Mesenchymal stem cell (in vitro differentiated cells and primary cell): ENCODE data around the gene GALNT5.
A peak's percentile ranks its signal among the peaks of the same experiment; 100 is the strongest.

Experiments used
- DNase-seq: peaks from one replicate; pipeline ENCODE4 v3.0.0-alpha.2; 2013
- H2AFZ ChIP-seq: one replicate; pipeline ENCODE4 v1.6.1; 2013; ENCODE audit warnings: low read depth, mild to moderate bottlenecking, control low read depth, inconsistent platforms, low read length, moderate library complexity
- H2AK5ac ChIP-seq: 2 replicates; pipeline ENCODE4 v1.6.1; 2013; ENCODE audit warnings: low read length, moderate library complexity, mild to moderate bottlenecking, inconsistent platforms; ENCODE audit not compliant: severe bottlenecking
- H2BK120ac ChIP-seq: one replicate; pipeline ENCODE4 v1.6.1; 2013; ENCODE audit warnings: low read depth, mild to moderate bottlenecking, inconsistent platforms, low read length, moderate library complexity
- H2BK12ac ChIP-seq, 2 experiments: one replicate each; pipeline ENCODE4 v1.6.1; 2013; ENCODE audit warnings: inconsistent platforms in 2 of 2, low read length in 2 of 2, mild to moderate bottlenecking in 2 of 2, moderate library complexity in 2 of 2, control low read depth in 1 of 2
- H2BK15ac ChIP-seq: one replicate; pipeline ENCODE4 v1.6.1; 2013; ENCODE audit warnings: mild to moderate bottlenecking, low read depth, inconsistent platforms; ENCODE audit not compliant: poor library complexity, severe bottlenecking
- H2BK5ac ChIP-seq: 2 replicates; pipeline ENCODE4 v1.6.1; 2013; ENCODE audit warnings: low read depth, mild to moderate bottlenecking, low read length, control low read depth, inconsistent platforms; ENCODE audit not compliant: poor library complexity, severe bottlenecking
- H3K14ac ChIP-seq, 2 experiments: one replicate each; pipeline ENCODE4 v1.6.1; 2013; ENCODE audit warnings: inconsistent platforms in 2 of 2, low read length in 2 of 2, control low read depth in 1 of 2, mild to moderate bottlenecking in 1 of 2, moderate library complexity in 1 of 2
- H3K18ac ChIP-seq, 2 experiments: one replicate each; pipeline ENCODE4 v1.6.1; 2013; ENCODE audit warnings: inconsistent platforms in 2 of 2, low read length in 2 of 2, control low read depth in 1 of 2, low read depth in 1 of 2, mild to moderate bottlenecking in 1 of 2
- H3K23ac ChIP-seq, 2 experiments: one replicate each; pipeline ENCODE4 v1.6.1; 2013; ENCODE audit warnings: inconsistent platforms in 2 of 2, low read length in 2 of 2, mild to moderate bottlenecking in 2 of 2, moderate library complexity in 2 of 2, control low read depth in 1 of 2
- H3K27ac ChIP-seq: 2 replicates; pipeline ENCODE4 v1.5.1; 2013; ENCODE audit warnings: mild to moderate bottlenecking, moderate library complexity, low read length, control low read depth, inconsistent platforms; ENCODE audit not compliant: poor library complexity, severe bottlenecking
- H3K27me3 ChIP-seq, 2 experiments: 2 replicates each; pipeline versions ENCODE4 v1.6.1 to v1.7.0; 2013; ENCODE audit warnings: low read length in 2 of 2, mild to moderate bottlenecking in 2 of 2, moderate library complexity in 2 of 2, control low read depth in 1 of 2, inconsistent platforms in 1 of 2; ENCODE audit not compliant: control insufficient read depth in 1 of 2, insufficient read depth in 1 of 2
- H3K36me3 ChIP-seq, 2 experiments: 2 replicates each; pipeline versions ENCODE4 v1.6.1 to v1.7.0; 2013; ENCODE audit warnings: low read length in 2 of 2, control low read depth in 1 of 2, inconsistent platforms in 1 of 2, low read depth in 1 of 2, mild to moderate bottlenecking in 1 of 2; ENCODE audit not compliant: insufficient read depth in 2 of 2, control insufficient read depth in 1 of 2
- H3K4ac ChIP-seq, 2 experiments: one replicate each; pipeline ENCODE4 v1.6.1; 2013; ENCODE audit warnings: inconsistent platforms in 2 of 2, low read length in 2 of 2, mild to moderate bottlenecking in 2 of 2, moderate library complexity in 2 of 2, control low read depth in 1 of 2, low read depth in 1 of 2
- H3K4me1 ChIP-seq: 2 replicates; pipeline ENCODE4 v1.6.1; 2013; ENCODE audit warnings: low read depth, low read length, control low read depth; ENCODE audit not compliant: control insufficient read depth, insufficient read depth
- H3K4me2 ChIP-seq: 2 replicates; pipeline ENCODE4 v1.6.1; 2013; ENCODE audit warnings: low read length, mild to moderate bottlenecking, inconsistent platforms; ENCODE audit not compliant: poor library complexity, severe bottlenecking
- H3K4me3 ChIP-seq, 2 experiments: 2 replicates each; pipeline versions ENCODE4 v1.5.1 to v1.7.0; 2013; ENCODE audit warnings: low read length in 2 of 2, mild to moderate bottlenecking in 2 of 2, control low read depth in 1 of 2, low read depth in 1 of 2; ENCODE audit not compliant: insufficient read depth in 1 of 2
- H3K79me1 ChIP-seq: replicated peaks from 2 replicates; pipeline ENCODE4 v1.6.1; 2013; ENCODE audit warnings: mild to moderate bottlenecking, control low read depth, low read length, inconsistent platforms; ENCODE audit not compliant: poor library complexity, severe bottlenecking
- H3K9ac ChIP-seq: 2 replicates; pipeline ENCODE4 v1.7.0; 2013; ENCODE audit warnings: mild to moderate bottlenecking, low read length, moderate library complexity
- H3K9me3 ChIP-seq: 2 replicates; pipeline ENCODE4 v1.7.0; 2013; ENCODE audit warnings: mild to moderate bottlenecking, low read length; ENCODE audit not compliant: control insufficient read depth
- H4K8ac ChIP-seq: one replicate; pipeline ENCODE4 v1.6.1; 2013; ENCODE audit warnings: inconsistent platforms, mild to moderate bottlenecking, low read length, moderate library complexity
- H4K91ac ChIP-seq: one replicate; pipeline ENCODE4 v1.6.1; 2013; ENCODE audit warnings: mild to moderate bottlenecking, low read length, inconsistent platforms
- WGBS: methylation state at CpG from one replicate; pipeline ENCODE4 v1.1.7; 2013; ENCODE audit warnings: mixed read lengths; 5-methylcytosine and 5-hydroxymethylcytosine counted together

Gene GALNT5

DNA sequence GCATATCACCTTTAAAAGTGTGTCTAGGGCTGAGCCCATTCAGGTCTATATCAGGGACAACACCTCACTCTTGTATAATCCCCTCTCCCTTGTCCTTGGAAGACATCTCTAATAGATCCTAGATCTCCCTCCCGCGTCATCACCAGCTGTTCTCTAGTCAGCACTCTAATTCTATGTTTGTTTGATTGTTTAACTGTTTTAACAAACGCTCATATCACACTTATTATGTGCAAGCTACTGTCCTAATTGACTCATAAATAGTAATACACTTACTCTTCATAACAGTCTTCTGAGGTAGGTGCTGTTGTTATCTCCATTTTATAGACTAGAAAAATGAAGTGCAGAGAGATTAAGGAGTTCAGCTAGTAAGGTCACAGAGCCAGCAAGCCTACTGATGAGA, 69.7 kb downstream of the GALNT5 start:
- Histone ChIP-seq H3K4me2 (no peak overlapping the region), H2AK5ac (no peak overlapping the region), H3K23ac (no peak overlapping the region), H3K14ac (no peak overlapping the region), H2BK15ac (no peak overlapping the region), H4K8ac (no peak overlapping the region), H3K4me1 (peaks cover 7% of the 10 kb centered on the region), H3K4ac (no peak overlapping the region), H3K9me3 (no peaks in the 10 kb centered on the region), H2BK12ac (no peak overlapping the region), H3K4me3 (no peak overlapping the region), H2AFZ (no peak overlapping the region), H3K79me1 (no peaks in the 10 kb centered on the region), H3K27me3 (no peaks in the 10 kb centered on the region), H2BK120ac (no peak overlapping the region), H3K18ac (no peak overlapping the region), H3K27ac (no peak overlapping the region), H2BK5ac (no peak overlapping the region), H3K9ac (no peak overlapping the region), H4K91ac (no peak overlapping the region), H3K36me3 (no peaks in the 10 kb centered on the region)
- WGBS, result 74% methylated on average over 3 of the region's 3 CpGs
- DNase-seq, result no peak

DNA sequence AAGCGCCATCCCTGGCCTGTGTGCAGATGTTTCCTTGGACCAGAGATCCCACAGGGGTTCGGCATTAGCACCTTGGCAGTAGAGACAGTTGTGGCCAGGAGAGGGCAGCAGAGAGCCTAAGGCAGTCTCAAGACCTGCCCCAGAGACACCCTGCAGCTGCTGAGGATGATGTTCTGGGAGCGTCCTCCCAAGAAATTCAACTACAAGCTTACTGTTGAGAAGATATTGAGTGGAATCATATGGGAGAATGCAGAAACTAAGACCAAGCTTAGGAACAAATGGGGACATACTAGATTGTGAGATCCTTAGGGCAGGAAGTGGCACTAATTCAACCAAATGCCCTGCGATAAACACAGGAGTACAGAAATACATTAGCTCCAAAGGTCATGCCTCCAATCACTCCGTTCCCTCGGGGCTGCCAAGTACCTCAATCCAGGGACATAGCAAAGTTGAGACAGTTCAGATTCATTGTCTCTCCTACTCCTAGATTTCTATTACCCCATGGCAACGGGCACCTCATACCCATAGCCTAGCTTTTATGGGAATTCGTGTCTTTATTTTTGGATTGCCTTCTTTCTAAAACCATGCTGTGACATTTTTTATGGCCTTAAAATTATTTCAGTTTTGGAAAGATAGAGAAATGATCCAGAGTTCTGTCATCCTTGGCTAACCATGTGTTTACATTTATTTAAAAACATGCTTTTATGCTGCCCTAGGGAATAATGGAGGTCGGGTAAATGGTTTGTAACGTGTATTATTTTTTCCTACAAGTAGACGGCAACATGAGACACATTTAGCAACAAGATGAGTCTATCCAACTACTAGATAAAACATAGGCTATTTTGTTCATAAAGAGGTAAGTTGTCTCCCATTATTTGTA, 70.4 kb downstream of the GALNT5 start:
- Histone ChIP-seq H2BK5ac (no peak overlapping the region), H3K4me3 (no peak overlapping the region), H3K9ac (peak overlapping the region; percentile 16), H3K27me3 (no peaks in the 10 kb centered on the region), H3K4ac (no peak overlapping the region), H2BK15ac (no peak overlapping the region), H3K9me3 (no peaks in the 10 kb centered on the region), H3K14ac (no peak overlapping the region), H4K8ac (peak overlapping the region; percentile 27), H3K4me1 (peaks cover 7% of the 10 kb centered on the region), H2AFZ (no peak overlapping the region), H3K23ac (no peak overlapping the region), H3K4me2 (peak overlapping the region; percentile 6), H3K79me1 (no peaks in the 10 kb centered on the region), H3K27ac (peak overlapping the region; percentile 30), H2BK12ac (no peak overlapping the region), H2BK120ac (no peak overlapping the region), H2AK5ac (no peak overlapping the region), H3K36me3 (no peaks in the 10 kb centered on the region), H4K91ac (no peak overlapping the region), H3K18ac (peak overlapping the region in 1 of 2 experiments; percentile 24)
- DNase-seq, result peak; percentile 73
- WGBS, result 55% methylated on average over 7 of the region's 11 CpGs

DNA sequence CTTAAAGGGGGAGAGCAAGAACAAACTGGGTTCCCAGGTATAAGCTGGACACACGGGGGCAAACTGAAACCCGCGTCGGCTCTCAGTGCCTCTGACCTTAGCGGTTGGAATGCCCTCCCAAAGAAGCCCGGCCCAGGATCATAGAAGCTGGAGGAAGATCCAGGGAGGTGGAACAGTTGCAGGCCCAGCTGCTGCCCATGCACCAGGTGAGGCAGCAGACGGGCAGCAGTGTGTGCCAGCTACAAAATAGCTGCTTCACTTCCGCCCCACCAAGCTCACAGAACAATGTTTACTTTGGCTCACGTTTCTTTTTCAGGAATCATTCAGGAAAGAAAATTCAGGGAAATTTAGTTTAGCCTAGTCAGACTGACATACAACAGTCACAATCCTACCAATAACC, 72.0 kb downstream of the GALNT5 start:
- Histone ChIP-seq H3K36me3 (no peaks in the 10 kb centered on the region), H2BK12ac (no peak overlapping the region), H4K8ac (no peak overlapping the region), H2AK5ac (no peak overlapping the region), H2AFZ (no peak overlapping the region), H3K14ac (no peak overlapping the region), H3K9ac (no peak overlapping the region), H3K9me3 (no peaks in the 10 kb centered on the region), H3K23ac (no peak overlapping the region), H3K27me3 (no peaks in the 10 kb centered on the region), H2BK15ac (no peak overlapping the region), H3K79me1 (no peaks in the 10 kb centered on the region), H3K18ac (no peak overlapping the region), H3K4me1 (peaks cover 7% of the 10 kb centered on the region), H3K4me2 (no peak overlapping the region), H2BK120ac (no peak overlapping the region), H3K27ac (no peak overlapping the region), H4K91ac (no peak overlapping the region), H2BK5ac (no peak overlapping the region), H3K4ac (no peak overlapping the region), H3K4me3 (no peak overlapping the region)
- 93% methylated on average over 9 of the region's 9 CpGs for WGBS
- DNase-seq, result no peak

DNA sequence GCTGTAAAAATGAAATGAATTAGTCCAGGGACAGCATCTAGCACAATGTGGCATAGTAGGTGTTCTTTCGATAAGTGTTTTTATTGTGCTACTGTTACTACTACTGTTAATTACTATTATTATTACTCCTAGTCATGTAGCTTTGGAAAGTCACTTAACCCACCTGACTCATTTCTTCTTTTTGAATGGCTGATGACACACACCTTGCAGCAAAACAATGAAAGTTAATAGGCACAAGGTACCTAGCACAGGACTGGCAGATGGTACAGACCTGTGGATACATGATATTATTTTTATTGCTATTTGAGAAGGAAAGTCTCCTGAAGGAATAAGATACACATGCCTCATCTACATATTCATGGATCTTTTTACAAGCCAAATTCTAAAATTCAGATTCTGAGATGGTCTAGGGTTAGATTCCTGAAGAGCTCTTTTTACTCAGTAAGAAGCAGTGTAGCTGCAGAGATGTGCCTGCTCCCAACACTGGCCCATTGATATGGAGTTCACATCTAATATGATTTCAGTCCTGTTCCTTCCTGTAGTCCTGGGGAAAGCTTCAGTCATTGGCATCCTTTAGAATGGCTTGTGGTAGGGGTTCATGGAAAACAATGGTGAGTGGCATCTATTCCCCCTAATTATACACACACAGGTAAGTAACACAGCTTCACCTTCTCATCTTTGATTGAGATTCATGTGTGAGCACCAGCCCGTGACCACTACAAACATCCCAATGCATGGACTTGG, 76.0 kb downstream of the GALNT5 start:
- no CpG with 5 or more reads among the region's 2 CpGs for WGBS
- Histone ChIP-seq H2BK5ac (no peak overlapping the region), H3K27ac (no peak overlapping the region), H2BK15ac (no peak overlapping the region), H2AFZ (no peak overlapping the region), H3K14ac (no peak overlapping the region), H3K9me3 (no peaks in the 10 kb centered on the region), H3K9ac (no peak overlapping the region), H4K91ac (no peak overlapping the region), H2AK5ac (no peak overlapping the region), H3K4me1 (peaks cover 6% of the 10 kb centered on the region), H2BK120ac (no peak overlapping the region), H3K4me3 (no peak overlapping the region), H3K36me3 (no peaks in the 10 kb centered on the region), H3K27me3 (no peaks in the 10 kb centered on the region), H4K8ac (no peak overlapping the region), H3K23ac (no peak overlapping the region), H3K4ac (no peak overlapping the region), H3K79me1 (no peaks in the 10 kb centered on the region), H3K18ac (no peak overlapping the region), H2BK12ac (no peak overlapping the region), H3K4me2 (no peak overlapping the region)
- no peak for DNase-seq
